Hepatocyte (in vitro differentiated cells): Measurements from ENCODE around the gene ARL6IP4. TPM values are rescaled to one million over a fixed set of nuclear protein-coding genes. Genes with fewer than 3 reads are reported as not detected.

Source experiments
- DNase-seq: peaks from one replicate; pipeline ENCODE4 v3.0.0-alpha.2; 2016; ENCODE audit warnings: low spot score
- H2AFZ ChIP-seq: fragments of 200-600 bp; sonication (generic); 2 replicates; pipeline ENCODE4 v1.6.0; 2016; ENCODE audit warnings: antibody characterized with exemption, mild to moderate bottlenecking
- H3K27ac ChIP-seq: fragments of 200-600 bp; sonication (generic); 2 replicates; pipeline ENCODE4 v1.5.1; 2016; ENCODE audit warnings: mild to moderate bottlenecking
- H3K27me3 ChIP-seq: fragments of 200-600 bp; sonication (generic); 2 replicates; pipeline ENCODE4 v1.6.1; 2016
- H3K36me3 ChIP-seq: fragments of 200-600 bp; sonication (generic); replicated peaks from 2 replicates; pipeline ENCODE4 v1.5.1; 2016; ENCODE audit warnings: low read depth; ENCODE audit not compliant: insufficient read depth
- H3K4me1 ChIP-seq: fragments of 200-600 bp; sonication (generic); 2 replicates; pipeline ENCODE4 v1.5.1; 2016; ENCODE audit warnings: mild to moderate bottlenecking, moderate library complexity; ENCODE audit not compliant: insufficient read depth
- H3K4me2 ChIP-seq: fragments of 200-600 bp; sonication (generic); 2 replicates; pipeline ENCODE4 v1.6.0; 2016
- H3K4me3 ChIP-seq: fragments of 200-600 bp; sonication (generic); 2 replicates; pipeline ENCODE4 v1.5.1; 2016; ENCODE audit warnings: mild to moderate bottlenecking
- H3K79me2 ChIP-seq: fragments of 200-600 bp; sonication (generic); 2 replicates; pipeline ENCODE4 v1.6.0; 2017; ENCODE audit warnings: mild to moderate bottlenecking
- H3K9me2 ChIP-seq: fragments of 200-600 bp; sonication (generic); replicated peaks from 2 replicates; pipeline ENCODE4 v1.6.0; 2017; ENCODE audit warnings: mild to moderate bottlenecking; ENCODE audit not compliant: insufficient read depth
- H3K9me3 ChIP-seq: fragments of 200-600 bp; sonication (generic); 2 replicates; pipeline ENCODE4 v1.5.1; 2016; ENCODE audit warnings: low read depth, mild to moderate bottlenecking
- H4K20me1 ChIP-seq: fragments of 200-600 bp; sonication (generic); 2 replicates; pipeline ENCODE4 v1.6.0; 2016; ENCODE audit warnings: mild to moderate bottlenecking; ENCODE audit not compliant: insufficient read depth, poor library complexity, severe bottlenecking
- EZH2 ChIP-seq: fragments of 200-600 bp; sonication (generic); IDR thresholded peaks from 2 replicates; pipeline ENCODE4 v1.6.1; 2016; ENCODE audit warnings: antibody characterized with exemption, mild to moderate bottlenecking, borderline replicate concordance
- EZH2phosphoT487 ChIP-seq: fragments of 200-600 bp; sonication (generic); IDR thresholded peaks from one replicate; pipeline ENCODE4 v1.6.1; 2018; ENCODE audit warnings: antibody characterized with exemption, mild to moderate bottlenecking, low read depth, moderate library complexity; ENCODE audit not compliant: unreplicated experiment, severe bottlenecking
- WGBS: methylation state at CpG from one replicate; pipeline ENCODE4 v1.1.6; 2016; ENCODE audit warnings: low lambda C conversion rate; ENCODE audit errors: missing lambda C conversion rate; 5-methylcytosine and 5-hydroxymethylcytosine counted together
- polyA plus RNA-seq: library from polyadenylated mRNA; unstranded; fragments of >200 nt; fragmentation: Nextera tagmentation; extraction: Ambion mirVana; gene quantifications from 2 replicates; pipeline ENCODE4 v1.2.1, GENCODE V29; 2016
- total RNA-seq: library from RNA; depleted of rRNA; stranded (reverse); fragments of >200 nt; gene quantifications from 2 replicates; pipeline ENCODE4 v1.2.3, GENCODE V29; 2014
- TF ChIP-seq, protein P1 (sequence below): fragments of 200-600 bp; sonication (generic); IDR thresholded peaks from 2 replicates; pipeline ENCODE4 v1.5.1; 2016; ENCODE audit warnings: antibody characterized with exemption, mild to moderate bottlenecking; ENCODE audit not compliant: poor library complexity

Gene ARL6IP4
- total and polyA plus RNA-seq, 2 experiments from 2014 or later = 138 to 248 TPM

GRCh38 chr12:122988612-122989212, 8.2 kb downstream of the ARL6IP4 start:
- TF ChIP-seq EZH2 (no peak), EZH2phosphoT487 (no peak)
- TF ChIP-seq, protein P1, sequence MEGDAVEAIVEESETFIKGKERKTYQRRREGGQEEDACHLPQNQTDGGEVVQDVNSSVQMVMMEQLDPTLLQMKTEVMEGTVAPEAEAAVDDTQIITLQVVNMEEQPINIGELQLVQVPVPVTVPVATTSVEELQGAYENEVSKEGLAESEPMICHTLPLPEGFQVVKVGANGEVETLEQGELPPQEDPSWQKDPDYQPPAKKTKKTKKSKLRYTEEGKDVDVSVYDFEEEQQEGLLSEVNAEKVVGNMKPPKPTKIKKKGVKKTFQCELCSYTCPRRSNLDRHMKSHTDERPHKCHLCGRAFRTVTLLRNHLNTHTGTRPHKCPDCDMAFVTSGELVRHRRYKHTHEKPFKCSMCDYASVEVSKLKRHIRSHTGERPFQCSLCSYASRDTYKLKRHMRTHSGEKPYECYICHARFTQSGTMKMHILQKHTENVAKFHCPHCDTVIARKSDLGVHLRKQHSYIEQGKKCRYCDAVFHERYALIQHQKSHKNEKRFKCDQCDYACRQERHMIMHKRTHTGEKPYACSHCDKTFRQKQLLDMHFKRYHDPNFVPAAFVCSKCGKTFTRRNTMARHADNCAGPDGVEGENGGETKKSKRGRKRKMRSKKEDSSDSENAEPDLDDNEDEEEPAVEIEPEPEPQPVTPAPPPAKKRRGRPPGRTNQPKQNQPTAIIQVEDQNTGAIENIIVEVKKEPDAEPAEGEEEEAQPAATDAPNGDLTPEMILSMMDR = no peak
- H4K20me1 ChIP-seq = no peaks in the 10 kb centered on the region
- no peaks in the 10 kb centered on the region for H3K36me3 ChIP-seq
- H3K4me2 ChIP-seq = no peak overlapping the region
- 93% methylated on average over 20 of the region's 21 CpGs for WGBS
- no peaks in the 10 kb centered on the region for H3K9me3 ChIP-seq
- no peak overlapping the region for H2AFZ ChIP-seq
- no peak overlapping the region for H3K27ac ChIP-seq
- H3K4me1 ChIP-seq = peaks cover 15% of the 10 kb centered on the region
- H3K79me2 ChIP-seq = no peaks in the 10 kb centered on the region
- no peak overlapping the region for H3K4me3 ChIP-seq
- no peaks in the 10 kb centered on the region for H3K9me2 ChIP-seq
- H3K27me3 ChIP-seq = no peaks in the 10 kb centered on the region
- no peak for DNase-seq

GRCh38 chr12:122989225-122989839, 8.9 kb downstream of the ARL6IP4 start:
- WGBS = 85% methylated on average over 9 of the region's 10 CpGs
- Histone ChIP-seq H3K9me2 (no peaks in the 10 kb centered on the region), H3K9me3 (no peaks in the 10 kb centered on the region), H3K27ac (no peak overlapping the region), H3K36me3 (no peaks in the 10 kb centered on the region), H4K20me1 (no peaks in the 10 kb centered on the region), H2AFZ (no peak overlapping the region), H3K27me3 (no peaks in the 10 kb centered on the region), H3K4me1 (peaks cover 9% of the 10 kb centered on the region), H3K79me2 (no peaks in the 10 kb centered on the region), H3K4me2 (no peak overlapping the region), H3K4me3 (no peak overlapping the region)
- TF ChIP-seq, protein P1 = no peak
- TF ChIP-seq EZH2phosphoT487 (no peak), EZH2 (no peak)
- DNase-seq = no peak

GRCh38 chr12:122989874-122990419, 9.5 kb downstream of the ARL6IP4 start:
- H3K9me2 ChIP-seq = no peaks in the 10 kb centered on the region
- H3K27ac ChIP-seq = no peak overlapping the region
- peaks cover 3% of the 10 kb centered on the region for H3K4me1 ChIP-seq
- H3K4me3 ChIP-seq = no peak overlapping the region
- no peaks in the 10 kb centered on the region for H3K27me3 ChIP-seq
- H2AFZ ChIP-seq = no peak overlapping the region
- H3K79me2 ChIP-seq = no peaks in the 10 kb centered on the region
- H3K4me2 ChIP-seq = no peak overlapping the region
- no peaks in the 10 kb centered on the region for H3K9me3 ChIP-seq
- WGBS = 100% methylated on average over 9 of the region's 22 CpGs
- H4K20me1 ChIP-seq = no peaks in the 10 kb centered on the region
- DNase-seq = no peak
- TF ChIP-seq EZH2phosphoT487 = no peak
- TF ChIP-seq, protein P1 = no peak
- TF ChIP-seq EZH2 = no peak
- H3K36me3 ChIP-seq = no peaks in the 10 kb centered on the region
